Breast epithelium (tissue), 4 donors: ENCODE measurements around the gene RAB7B. TPM values are rescaled to one million over a fixed set of nuclear protein-coding genes. Genes with fewer than 3 reads are reported as not detected.

ENCODE experiments used
- DNase-seq, 2 donors: peaks; one replicate each; pipeline ENCODE4 v3.0.0-alpha.2; 2019; ENCODE audit warnings: low spot score in 2 of 2
- H3K27ac ChIP-seq, 2 donors: fragments of 200-600 bp; sonication (generic) in 1 of 2; one replicate each; pipeline ENCODE4 v1.5.1; 2016 to 2019; ENCODE audit warnings: mild to moderate bottlenecking in 1 of 2
- H3K27me3 ChIP-seq, 2 donors: fragments of 200-600 bp; sonication (generic) in 1 of 2; one replicate each; pipeline versions ENCODE4 v1.5.1 to v1.6.0; 2017 to 2019; ENCODE audit warnings: control low read depth in 1 of 2, mild to moderate bottlenecking in 1 of 2
- H3K36me3 ChIP-seq: fragments of 200-600 bp; one replicate; pipeline ENCODE4 v1.5.1; 2019
- H3K4me1 ChIP-seq, 2 donors: fragments of 200-600 bp; sonication (generic); one replicate each; pipeline ENCODE4 v1.5.1; 2016 to 2019; ENCODE audit warnings: control low read depth in 1 of 2
- H3K4me3 ChIP-seq, 3 donors: fragments of 200-600 bp; sonication (generic); 1 replicate in 2 of 3; 2 replicates in 1 of 3; pipeline ENCODE4 v1.5.1; 2016 to 2019; ENCODE audit warnings: mild to moderate bottlenecking in 3 of 3, moderate library complexity in 2 of 3
- H3K9me3 ChIP-seq, 2 donors: fragments of 200-600 bp; sonication (generic) in 1 of 2; one replicate each; pipeline ENCODE4 v1.5.1; 2016 to 2019; ENCODE audit warnings: control low read depth in 1 of 2
- POLR2A ChIP-seq: fragments of 450-650 bp; IDR thresholded peaks from one replicate; pipeline ENCODE4 v1.6.1; 2016; ENCODE audit warnings: antibody characterized with exemption, mild to moderate bottlenecking, moderate library complexity
- POLR2AphosphoS5 ChIP-seq, 3 donors: sonication (generic); formaldehyde crosslinking; IDR thresholded peaks; one replicate each; pipeline ENCODE4 v1.6.1; 2017; ENCODE audit warnings: antibody characterized with exemption in 3 of 3
- intact Hi-C: fragments of 100-400 bp; cut with DNase I; formaldehyde crosslinking; loops from one replicate; pipeline ENCODE4 v1.15.1; 2023; ENCODE audit warnings: low total_unique reads
- total RNA-seq, 3 donors: library from RNA; depleted of rRNA; stranded (reverse); fragments of >200 nt; gene quantifications; one replicate each; pipeline ENCODE4 v1.1.0, GENCODE V29; 2016
- TF ChIP-seq, protein P1 (sequence below), 3 donors: fragments of 450-650 bp; IDR thresholded peaks; one replicate each; pipeline ENCODE4 v1.5.1; 2016 to 2017; ENCODE audit warnings: antibody characterized with exemption in 3 of 3, mild to moderate bottlenecking in 3 of 3, moderate library complexity in 3 of 3

RAB7B gene
- total RNA-seq, 3 donors from 2014 or later, result 1.3 to 6.6 (median 2.9) TPM

DNA sequence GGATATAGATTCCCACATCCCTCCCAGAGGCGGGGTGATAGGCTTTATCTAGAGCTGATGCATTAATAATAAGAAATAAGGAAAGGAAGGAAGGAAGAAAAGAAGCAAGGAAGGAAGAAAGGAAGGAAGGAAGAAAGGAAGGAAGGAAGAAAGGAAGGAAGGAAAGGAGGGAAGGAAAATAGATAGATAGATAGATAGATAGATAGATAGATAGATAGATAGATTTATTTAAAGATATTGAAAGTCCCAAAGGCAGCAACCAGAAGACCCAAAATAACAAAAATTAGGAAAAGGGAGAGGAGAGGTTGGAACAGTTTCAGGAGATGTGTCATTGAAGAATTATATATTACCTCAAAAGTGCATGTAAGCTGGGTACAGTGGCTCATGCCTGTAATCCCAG lies 47.7 kb downstream of the RAB7B start:
- no peak for TF ChIP-seq POLR2A
- TF ChIP-seq POLR2AphosphoS5 (IDR thresholded peaks at IDR 0.05), result no peak
- TF ChIP-seq, protein P1, sequence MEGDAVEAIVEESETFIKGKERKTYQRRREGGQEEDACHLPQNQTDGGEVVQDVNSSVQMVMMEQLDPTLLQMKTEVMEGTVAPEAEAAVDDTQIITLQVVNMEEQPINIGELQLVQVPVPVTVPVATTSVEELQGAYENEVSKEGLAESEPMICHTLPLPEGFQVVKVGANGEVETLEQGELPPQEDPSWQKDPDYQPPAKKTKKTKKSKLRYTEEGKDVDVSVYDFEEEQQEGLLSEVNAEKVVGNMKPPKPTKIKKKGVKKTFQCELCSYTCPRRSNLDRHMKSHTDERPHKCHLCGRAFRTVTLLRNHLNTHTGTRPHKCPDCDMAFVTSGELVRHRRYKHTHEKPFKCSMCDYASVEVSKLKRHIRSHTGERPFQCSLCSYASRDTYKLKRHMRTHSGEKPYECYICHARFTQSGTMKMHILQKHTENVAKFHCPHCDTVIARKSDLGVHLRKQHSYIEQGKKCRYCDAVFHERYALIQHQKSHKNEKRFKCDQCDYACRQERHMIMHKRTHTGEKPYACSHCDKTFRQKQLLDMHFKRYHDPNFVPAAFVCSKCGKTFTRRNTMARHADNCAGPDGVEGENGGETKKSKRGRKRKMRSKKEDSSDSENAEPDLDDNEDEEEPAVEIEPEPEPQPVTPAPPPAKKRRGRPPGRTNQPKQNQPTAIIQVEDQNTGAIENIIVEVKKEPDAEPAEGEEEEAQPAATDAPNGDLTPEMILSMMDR (IDR thresholded peaks at IDR 0.05), result no peak
- no peak overlapping the region for H3K4me3 ChIP-seq
- no peaks in the 10 kb centered on the region for H3K4me1 ChIP-seq
- peaks cover 0 to 30% of the 10 kb centered on the region in 2 donors for H3K27me3 ChIP-seq
- H3K9me3 ChIP-seq, result no peaks in the 10 kb centered on the region
- no peak for DNase-seq
- no peak overlapping the region for H3K27ac ChIP-seq
- H3K36me3 ChIP-seq, result no peaks in the 10 kb centered on the region
- intact Hi-C loops, result no loop called here

- TF ChIP-seq, protein P1 (IDR thresholded peaks at IDR 0.05), result no peak
- TF ChIP-seq POLR2A, result no peak
- no peak for TF ChIP-seq POLR2AphosphoS5 (IDR thresholded peaks at IDR 0.05)
- Histone ChIP-seq H3K4me1 (no peaks in the 10 kb centered on the region), H3K36me3 (no peaks in the 10 kb centered on the region), H3K27me3 (peaks cover 0 to 30% of the 10 kb centered on the region in 2 donors), H3K4me3 (no peak overlapping the region), H3K27ac (no peak overlapping the region), H3K9me3 (no peaks in the 10 kb centered on the region)
- intact Hi-C loops, result no loop called here
- DNase-seq, result no peak
Measured at GRCh38 chr1:205954819-205955404, 48.3 kb downstream of the RAB7B start.

- Histone ChIP-seq H3K9me3 (no peaks in the 10 kb centered on the region), H3K27ac (no peak overlapping the region), H3K4me1 (peaks cover 0 to 6% of the 10 kb centered on the region in 2 donors), H3K4me3 (no peak overlapping the region), H3K36me3 (no peaks in the 10 kb centered on the region), H3K27me3 (peaks cover 0 to 9% of the 10 kb centered on the region in 2 donors)
- TF ChIP-seq POLR2A (no peak), POLR2AphosphoS5 (IDR thresholded peaks at IDR 0.05) (no peak)
- TF ChIP-seq, protein P1 (IDR thresholded peaks at IDR 0.05), result no peak
- intact Hi-C loops, result no loop called here
- no peak for DNase-seq
Measured at GRCh38 chr1:205951746-205952145, 51.4 kb downstream of the RAB7B start.

DNA sequence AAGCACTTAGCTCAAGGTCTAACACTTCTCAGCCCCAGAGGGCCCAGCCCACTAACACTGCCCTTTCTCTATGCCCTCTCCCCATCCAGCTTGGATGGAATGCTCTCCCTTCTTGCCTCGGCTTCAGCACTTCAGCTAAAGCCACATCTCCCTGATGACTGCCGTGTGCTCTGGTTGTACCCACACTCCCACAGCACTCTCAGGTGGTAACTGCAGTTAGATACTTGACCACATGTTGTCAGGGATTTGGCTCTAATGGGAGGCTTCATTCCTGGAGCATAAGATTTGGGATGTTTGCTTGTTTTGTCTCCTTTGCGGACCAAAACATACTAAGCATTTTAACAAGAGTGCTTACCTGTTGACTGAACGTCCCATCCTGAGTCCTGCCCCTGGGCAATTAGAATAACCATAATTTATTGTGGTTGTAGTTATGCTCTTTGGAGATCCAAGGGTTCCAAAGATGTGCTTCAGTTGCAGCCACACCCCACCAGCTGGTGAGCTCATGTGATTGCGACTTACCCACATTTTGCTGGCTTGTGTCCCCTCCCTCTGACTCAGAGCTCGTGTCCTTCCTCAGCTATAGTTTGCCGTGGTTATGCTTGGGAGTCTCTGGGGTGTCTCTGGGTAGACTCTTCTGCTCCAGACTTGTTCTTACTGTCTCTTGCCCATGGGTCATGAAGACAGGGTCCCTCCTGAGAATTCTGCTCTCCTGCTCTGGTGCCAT lies 52.2 kb downstream of the RAB7B start:
- no peaks in the 10 kb centered on the region for H3K36me3 ChIP-seq
- TF ChIP-seq POLR2AphosphoS5 (IDR thresholded peaks at IDR 0.05) (no peak), POLR2A (no peak)
- TF ChIP-seq, protein P1 (IDR thresholded peaks at IDR 0.05), result no peak
- H3K27ac ChIP-seq, result no peak overlapping the region
- H3K27me3 ChIP-seq, result peaks cover 0 to 10% of the 10 kb centered on the region in 2 donors
- H3K4me3 ChIP-seq, result no peak overlapping the region
- H3K9me3 ChIP-seq, result no peaks in the 10 kb centered on the region
- peaks cover 0 to 7% of the 10 kb centered on the region in 2 donors for H3K4me1 ChIP-seq
- DNase-seq, result no peak
- intact Hi-C loops, result no loop called here

GRCh38 chr1:205950280-205950679 lies 52.9 kb downstream of the RAB7B start:
- intact Hi-C loops, result no loop called here
- DNase-seq, result peak; percentile 68 to 96
- Histone ChIP-seq H3K27ac (peak overlapping the region; percentile 36 to 38), H3K27me3 (peaks cover 0 to 17% of the 10 kb centered on the region in 2 donors), H3K36me3 (no peaks in the 10 kb centered on the region), H3K9me3 (no peaks in the 10 kb centered on the region), H3K4me1 (peaks cover 0 to 7% of the 10 kb centered on the region in 2 donors), H3K4me3 (no peak overlapping the region)
- peak in 1 of 3 donors; percentile 30 for TF ChIP-seq POLR2AphosphoS5 (IDR thresholded peaks at IDR 0.05)
- no peak for TF ChIP-seq POLR2A
